ENCODE measurements around the gene IRF2. TPM values are rescaled to one million over a fixed set of nuclear protein-coding genes. Genes with fewer than 3 reads are reported as not detected.

The IRF2 gene
- total and polyA plus RNA-seq, 2 donors from 2014 or later = 16.8 to 42.8 TPM

DNA sequence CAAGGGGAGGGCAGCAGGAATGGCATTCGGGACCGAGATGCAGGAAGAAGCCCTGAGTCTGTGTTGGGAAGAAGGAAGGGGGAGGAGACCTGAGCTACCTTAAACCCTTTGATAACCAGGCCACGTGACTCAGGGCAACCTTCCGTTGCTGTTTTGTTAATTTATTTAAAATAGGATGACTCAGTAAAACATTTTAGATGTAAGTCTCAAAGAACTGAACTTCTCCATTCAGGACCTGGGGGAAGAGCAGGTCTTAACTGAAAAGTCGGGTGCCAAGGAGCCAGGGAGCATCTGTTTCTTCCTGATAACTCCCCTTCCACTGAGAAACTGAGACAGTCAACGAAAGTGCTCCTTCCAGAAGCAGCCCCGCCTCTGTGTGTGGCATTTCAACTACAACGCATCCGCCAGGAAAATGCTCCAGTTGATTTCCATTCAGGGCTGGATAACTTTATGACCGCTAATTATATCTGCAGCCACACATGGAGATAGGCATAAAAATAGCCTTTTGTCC lies 88.0 kb downstream of the IRF2 start:
- Histone ChIP-seq H3K4me1 (ENCODE audit: control insufficient read depth in 2 of 3, insufficient read depth in 2 of 3, low read depth in 1 of 3, low read length in 3 of 3) (peaks cover 3 to 20% (median 15%) of the 10 kb centered on the region in 3 donors), H3K9ac (ENCODE audit: low read length in 3 of 3) (no peak overlapping the region), H3K27me3 (ENCODE audit: control insufficient read depth, insufficient read depth, low read length) (no peaks in the 10 kb centered on the region), H3K9me3 (ENCODE audit: control insufficient read depth in 2 of 3, insufficient read depth in 1 of 3, low read length in 3 of 3) (no peaks in the 10 kb centered on the region), H3K27ac (ENCODE audit: low read depth in 2 of 2, low read length in 2 of 2) (peak overlapping the region in 1 of 2 donors; percentile 41), H3K4me3 (ENCODE audit: low read length in 3 of 3) (no peak overlapping the region), H3K36me3 (ENCODE audit: control insufficient read depth in 2 of 3, insufficient read depth in 3 of 3, low read length in 3 of 3) (peaks cover 2 to 20% (median 8%) of the 10 kb centered on the region in 3 donors)
- DNase-seq (peak in 1 of 5 donors; percentile 38), FAIRE-seq (no peak)
- TF ChIP-seq, protein P1, sequence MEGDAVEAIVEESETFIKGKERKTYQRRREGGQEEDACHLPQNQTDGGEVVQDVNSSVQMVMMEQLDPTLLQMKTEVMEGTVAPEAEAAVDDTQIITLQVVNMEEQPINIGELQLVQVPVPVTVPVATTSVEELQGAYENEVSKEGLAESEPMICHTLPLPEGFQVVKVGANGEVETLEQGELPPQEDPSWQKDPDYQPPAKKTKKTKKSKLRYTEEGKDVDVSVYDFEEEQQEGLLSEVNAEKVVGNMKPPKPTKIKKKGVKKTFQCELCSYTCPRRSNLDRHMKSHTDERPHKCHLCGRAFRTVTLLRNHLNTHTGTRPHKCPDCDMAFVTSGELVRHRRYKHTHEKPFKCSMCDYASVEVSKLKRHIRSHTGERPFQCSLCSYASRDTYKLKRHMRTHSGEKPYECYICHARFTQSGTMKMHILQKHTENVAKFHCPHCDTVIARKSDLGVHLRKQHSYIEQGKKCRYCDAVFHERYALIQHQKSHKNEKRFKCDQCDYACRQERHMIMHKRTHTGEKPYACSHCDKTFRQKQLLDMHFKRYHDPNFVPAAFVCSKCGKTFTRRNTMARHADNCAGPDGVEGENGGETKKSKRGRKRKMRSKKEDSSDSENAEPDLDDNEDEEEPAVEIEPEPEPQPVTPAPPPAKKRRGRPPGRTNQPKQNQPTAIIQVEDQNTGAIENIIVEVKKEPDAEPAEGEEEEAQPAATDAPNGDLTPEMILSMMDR (IDR thresholded peaks at IDR 0.05; ENCODE audit: borderline replicate concordance, extremely low read depth, insufficient read depth) = no peak
- intact Hi-C loops (cut with DNase I) = no loop called here

DNA sequence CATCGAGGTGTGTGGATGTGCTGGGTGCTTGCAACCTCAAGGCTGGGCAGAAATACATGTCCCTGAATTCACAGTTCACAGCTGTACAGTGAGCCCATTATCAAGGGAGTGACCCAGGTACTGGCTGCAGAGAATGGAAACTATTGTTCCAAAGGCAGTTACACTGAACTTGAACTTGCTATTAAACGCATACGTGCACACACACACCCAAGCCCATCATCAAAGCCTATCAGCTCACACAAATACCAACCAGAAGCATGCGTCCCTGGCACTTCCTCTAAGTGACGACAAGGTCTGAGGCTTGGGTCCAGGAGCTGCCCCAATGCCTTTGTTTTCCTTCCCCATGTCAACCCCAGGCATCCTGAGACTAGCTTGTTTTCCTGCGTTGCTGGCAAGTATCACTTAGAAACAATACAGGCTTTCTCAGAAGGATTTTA lies 88.6 kb downstream of the IRF2 start:
- TF ChIP-seq, protein P1 (IDR thresholded peaks at IDR 0.05; ENCODE audit: borderline replicate concordance, extremely low read depth, insufficient read depth) = no peak
- Histone ChIP-seq H3K4me1 (ENCODE audit: control insufficient read depth in 2 of 3, insufficient read depth in 2 of 3, low read depth in 1 of 3, low read length in 3 of 3) (peaks cover 3 to 20% (median 15%) of the 10 kb centered on the region in 3 donors), H3K9me3 (ENCODE audit: control insufficient read depth in 2 of 3, insufficient read depth in 1 of 3, low read length in 3 of 3) (no peaks in the 10 kb centered on the region), H3K36me3 (ENCODE audit: control insufficient read depth in 2 of 3, insufficient read depth in 3 of 3, low read length in 3 of 3) (peaks cover 2 to 16% (median 5%) of the 10 kb centered on the region in 3 donors), H3K27me3 (ENCODE audit: control insufficient read depth, insufficient read depth, low read length) (no peaks in the 10 kb centered on the region), H3K4me3 (ENCODE audit: low read length in 3 of 3) (no peak overlapping the region), H3K9ac (ENCODE audit: low read length in 3 of 3) (no peak overlapping the region), H3K27ac (ENCODE audit: low read depth in 2 of 2, low read length in 2 of 2) (peak overlapping the region in 1 of 2 donors; percentile 41)
- DNase-seq (peak in 4 of 5 donors; percentile 53 to 75 (median 64)), FAIRE-seq (no peak)
- intact Hi-C loops (cut with DNase I) = no loop called here

- Histone ChIP-seq H3K27me3 (ENCODE audit: control insufficient read depth, insufficient read depth, low read length) (no peaks in the 10 kb centered on the region), H3K9me3 (ENCODE audit: control insufficient read depth in 2 of 3, insufficient read depth in 1 of 3, low read length in 3 of 3) (no peaks in the 10 kb centered on the region), H3K4me1 (ENCODE audit: control insufficient read depth in 2 of 3, insufficient read depth in 2 of 3, low read depth in 1 of 3, low read length in 3 of 3) (peaks cover 3 to 20% (median 15%) of the 10 kb centered on the region in 3 donors), H3K27ac (ENCODE audit: low read depth in 2 of 2, low read length in 2 of 2) (peak overlapping the region in 1 of 2 donors; percentile 47), H3K4me3 (ENCODE audit: low read length in 3 of 3) (no peak overlapping the region), H3K36me3 (ENCODE audit: control insufficient read depth in 2 of 3, insufficient read depth in 3 of 3, low read length in 3 of 3) (peaks cover 2 to 14% (median 5%) of the 10 kb centered on the region in 3 donors), H3K9ac (ENCODE audit: low read length in 3 of 3) (no peak overlapping the region)
- intact Hi-C loops (cut with DNase I) = no loop called here
- TF ChIP-seq, protein P1 (IDR thresholded peaks at IDR 0.05; ENCODE audit: borderline replicate concordance, extremely low read depth, insufficient read depth) = no peak
- DNase-seq (peak in 1 of 5 donors; percentile 37), FAIRE-seq (no peak)
These were observed 89.4 kb downstream of the IRF2 start for GRCh38 chr4:184384810-184385557.
